Epithelial cell of proximal tubule (primary cell): ENCODE measurements around the gene RALGDS. TPM values are rescaled to one million over a fixed set of nuclear protein-coding genes. Genes with fewer than 3 reads are reported as not detected.
"Not testable (repeated sequence)": the region's sequence is repeated elsewhere in the genome, so short reads cannot be mapped to it uniquely, and the experiment has no call there.

Experiments used
- DNase-seq: peaks from one replicate; pipeline ENCODE4 v3.0.0-alpha.2; 2011; ENCODE audit warnings: low read depth
- H3K4me3 ChIP-seq: 2 replicates; pipeline ENCODE4 v1.5.1; 2011; ENCODE audit warnings: low read depth, mild to moderate bottlenecking, low read length
- total RNA-seq: library from RNA; depleted of rRNA; stranded (reverse); fragments of >200 nt; gene quantifications from 2 replicates; pipeline ENCODE4 v1.2.3, GENCODE V29; 2015
- TF ChIP-seq, protein P1 (sequence below): conservative IDR thresholded peaks from 2 replicates; pipeline ENCODE4 v1.5.1; 2012; ENCODE audit warnings: low read depth, mild to moderate bottlenecking, low read length

The RALGDS gene
- 18.2 and 39.0 TPM in 2 replicates for total RNA-seq

DNA sequence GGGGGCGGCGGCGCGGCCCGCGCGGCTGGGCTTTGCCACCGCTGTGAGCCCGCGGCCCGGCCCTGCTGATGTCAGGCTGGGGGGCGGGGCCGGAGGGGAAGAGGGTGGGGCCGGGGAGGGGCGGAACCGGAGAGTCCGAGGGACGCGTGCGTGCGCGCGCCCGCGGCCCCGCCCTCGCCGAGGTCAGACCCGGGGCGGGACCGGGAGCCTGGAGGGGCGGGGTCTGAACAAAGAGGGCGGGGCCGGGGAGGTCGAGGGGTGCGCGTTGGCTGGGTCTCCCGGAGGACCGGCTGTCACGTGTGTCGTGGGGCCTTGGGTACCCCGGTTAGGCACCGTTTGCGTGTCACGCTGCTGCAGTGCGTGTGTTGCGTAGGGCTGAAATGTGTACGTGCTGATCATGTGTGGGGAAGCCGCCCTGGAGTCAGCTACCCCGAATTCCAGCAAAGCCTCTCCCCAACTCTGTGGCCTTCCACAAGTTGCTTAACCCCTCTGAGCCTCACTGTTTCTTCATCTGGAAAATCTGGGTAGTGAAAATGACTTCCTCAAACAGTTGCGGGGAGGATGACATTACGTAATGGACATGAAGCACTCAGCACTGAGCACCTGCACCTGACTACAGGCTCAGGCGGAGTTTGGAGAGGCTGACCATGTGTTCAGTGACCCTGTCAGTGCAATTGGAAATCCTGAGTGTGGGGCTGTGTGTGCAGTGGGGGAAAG is at the start of gene RALGDS:
Gene RALGDS, minus strand, starts transcription at position 43 of the 717 bp plus-strand sequence. CDS start 86 bp downstream, outside the sequence.
- peak within 1 kb of the TSS; percentile 68 for H3K4me3 ChIP-seq
- TF ChIP-seq, protein P1, sequence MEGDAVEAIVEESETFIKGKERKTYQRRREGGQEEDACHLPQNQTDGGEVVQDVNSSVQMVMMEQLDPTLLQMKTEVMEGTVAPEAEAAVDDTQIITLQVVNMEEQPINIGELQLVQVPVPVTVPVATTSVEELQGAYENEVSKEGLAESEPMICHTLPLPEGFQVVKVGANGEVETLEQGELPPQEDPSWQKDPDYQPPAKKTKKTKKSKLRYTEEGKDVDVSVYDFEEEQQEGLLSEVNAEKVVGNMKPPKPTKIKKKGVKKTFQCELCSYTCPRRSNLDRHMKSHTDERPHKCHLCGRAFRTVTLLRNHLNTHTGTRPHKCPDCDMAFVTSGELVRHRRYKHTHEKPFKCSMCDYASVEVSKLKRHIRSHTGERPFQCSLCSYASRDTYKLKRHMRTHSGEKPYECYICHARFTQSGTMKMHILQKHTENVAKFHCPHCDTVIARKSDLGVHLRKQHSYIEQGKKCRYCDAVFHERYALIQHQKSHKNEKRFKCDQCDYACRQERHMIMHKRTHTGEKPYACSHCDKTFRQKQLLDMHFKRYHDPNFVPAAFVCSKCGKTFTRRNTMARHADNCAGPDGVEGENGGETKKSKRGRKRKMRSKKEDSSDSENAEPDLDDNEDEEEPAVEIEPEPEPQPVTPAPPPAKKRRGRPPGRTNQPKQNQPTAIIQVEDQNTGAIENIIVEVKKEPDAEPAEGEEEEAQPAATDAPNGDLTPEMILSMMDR, result no peak
- no peak for DNase-seq

DNA sequence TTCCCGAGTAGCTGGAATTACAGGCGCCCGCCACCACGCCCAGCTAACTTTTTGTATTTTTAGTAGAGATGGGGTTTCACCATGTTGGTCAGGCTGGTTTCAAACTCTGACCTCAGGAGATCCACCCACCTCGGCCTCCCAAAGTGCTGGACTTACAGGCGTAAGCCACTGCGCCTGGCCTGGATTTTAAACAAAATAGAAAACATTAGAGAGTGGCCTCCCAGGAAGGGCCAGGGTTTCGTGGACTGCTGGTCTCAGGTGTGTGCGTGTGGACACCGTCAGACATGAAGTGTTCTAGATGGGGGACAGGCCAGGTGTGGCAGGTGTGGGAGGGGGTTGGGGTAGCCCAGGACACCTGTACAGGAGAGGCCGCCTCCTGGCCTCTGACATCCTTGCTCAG is 49.7 kb upstream of the RALGDS start:
- DNase-seq, result no peak
- TF ChIP-seq, protein P1, result no peak
- no peak overlapping the region for H3K4me3 ChIP-seq

DNA sequence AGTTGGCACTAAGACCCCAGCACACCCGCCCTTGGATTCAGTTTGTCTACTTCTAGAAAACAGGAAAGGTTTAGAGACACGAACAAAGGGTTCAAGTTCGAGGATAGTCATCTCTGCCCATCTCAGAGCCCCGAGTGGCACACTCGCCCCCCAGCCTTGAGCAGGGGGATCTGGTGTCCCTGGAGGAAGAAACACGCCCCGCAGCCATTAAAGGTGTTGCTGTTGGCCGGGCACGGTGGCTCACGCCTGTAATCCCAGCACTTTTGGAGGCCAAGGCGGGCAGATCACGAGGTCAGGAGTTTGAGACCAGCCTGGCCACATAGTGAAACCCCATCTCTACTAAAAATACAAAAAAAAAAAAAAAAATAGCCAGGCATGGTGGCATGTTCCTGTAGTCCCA is 48.6 kb upstream of the RALGDS start:
- not testable (repeated sequence) for H3K4me3 ChIP-seq, DNase-seq

DNA sequence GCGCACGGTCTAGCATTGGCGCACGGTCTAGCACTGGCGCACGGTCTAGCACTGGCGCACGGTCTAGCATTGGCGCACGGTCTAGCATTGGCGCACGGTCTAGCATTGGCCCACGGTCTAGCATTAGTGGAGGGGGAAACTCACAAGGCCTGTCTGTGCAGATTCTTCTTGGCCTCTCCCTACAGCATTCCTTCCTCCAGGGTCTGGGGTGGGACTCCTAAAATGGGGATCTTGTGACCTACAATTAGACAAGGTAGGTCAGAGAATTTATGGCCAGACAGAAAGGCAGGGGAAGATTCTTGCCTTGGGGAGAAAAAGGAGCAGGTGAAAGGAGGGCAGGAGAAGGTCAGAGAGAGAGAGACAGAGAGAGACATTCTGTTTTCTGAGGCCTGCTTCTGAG is 48.1 kb upstream of the RALGDS start:
- DNase-seq, result no peak
- H3K4me3 ChIP-seq, result no peak overlapping the region
- TF ChIP-seq, protein P1, result no peak

DNA sequence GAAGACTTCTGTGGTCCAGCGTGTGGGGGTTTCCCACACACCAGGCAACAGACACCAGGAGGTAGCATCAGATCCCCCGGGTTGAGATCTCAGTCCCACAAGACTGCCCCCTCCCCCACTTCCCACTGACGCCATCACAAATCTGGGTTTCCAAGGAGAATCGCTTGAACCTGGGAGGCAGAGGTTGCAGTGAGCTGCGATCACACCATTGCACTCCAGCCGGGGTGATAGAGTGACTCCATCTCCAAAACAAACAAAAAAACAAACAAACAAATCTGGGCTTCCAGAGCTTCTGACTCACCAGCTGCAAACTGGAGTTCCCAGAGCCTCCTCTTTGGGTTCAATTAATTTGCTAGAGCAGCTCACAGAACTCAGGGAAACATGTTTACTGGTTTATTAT is 47.4 kb upstream of the RALGDS start:
- TF ChIP-seq, protein P1, result no peak
- H3K4me3 ChIP-seq, result no peak overlapping the region
- DNase-seq, result no peak

DNA sequence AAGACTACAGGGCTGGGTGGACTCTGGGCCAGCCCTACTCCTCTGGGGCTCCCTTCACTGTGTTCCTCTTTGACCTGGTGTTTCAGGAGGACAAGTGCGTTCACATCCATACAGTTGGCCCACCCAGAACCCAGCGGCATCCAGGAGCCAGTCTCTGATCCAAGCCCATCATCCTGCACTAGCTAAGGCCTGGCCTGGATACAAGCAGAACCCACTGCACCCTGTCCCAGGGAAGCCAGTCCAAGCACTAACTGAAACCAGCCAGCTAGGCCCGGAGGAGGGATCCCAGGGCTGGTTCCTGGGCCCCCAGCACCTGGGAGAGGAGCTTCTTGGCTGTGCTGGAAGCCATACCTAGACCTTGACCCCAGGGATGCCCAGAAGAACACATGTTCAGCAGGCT is 46.7 kb upstream of the RALGDS start:
- H3K4me3 ChIP-seq, result no peak overlapping the region
- DNase-seq, result no peak
- TF ChIP-seq, protein P1, result no peak

DNA sequence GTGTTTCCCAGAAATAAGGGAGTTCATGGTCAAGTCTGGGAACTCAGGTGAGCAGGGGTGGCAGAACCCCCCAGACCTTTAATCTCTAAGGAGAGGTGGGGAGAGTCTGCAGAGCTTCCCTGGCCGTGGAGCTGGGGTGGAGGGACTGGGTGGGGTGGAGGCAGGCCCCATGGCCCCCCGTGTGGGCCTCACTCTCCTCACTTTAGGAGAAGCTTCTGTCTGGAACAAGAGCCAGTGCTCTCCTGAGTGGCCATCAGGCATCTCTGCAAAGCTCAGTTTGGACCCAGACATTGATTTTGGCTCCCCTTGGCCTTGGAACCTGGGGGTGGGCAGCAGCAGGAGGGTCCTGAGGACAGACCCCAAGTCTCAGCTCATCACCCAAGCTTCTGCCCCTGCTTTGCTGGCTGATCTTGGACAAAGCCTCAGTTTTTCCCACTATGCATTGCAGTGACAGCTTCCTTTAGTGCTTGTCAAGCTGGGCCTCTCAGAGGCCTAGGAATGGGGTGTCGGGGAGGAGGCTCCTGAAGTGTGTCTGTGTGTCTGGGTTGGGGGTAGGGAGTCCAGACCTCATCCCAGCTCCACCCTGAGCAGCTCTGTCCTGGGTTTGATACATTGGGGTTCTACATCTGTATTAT is 46.2 kb upstream of the RALGDS start:
- DNase-seq, result no peak

More for the DNA sequence above, 46.2 kb upstream of the RALGDS start:
- TF ChIP-seq, protein P1, result no peak
- H3K4me3 ChIP-seq, result no peak overlapping the region
